Esophagus (tissue), 2 donors: Measurements from ENCODE around the gene GALNT9. TPM values are rescaled to one million over a fixed set of nuclear protein-coding genes. Genes with fewer than 3 reads are reported as not detected.
"Not testable (repeated sequence)": the region's sequence is repeated elsewhere in the genome, so short reads cannot be mapped to it uniquely, and the experiment has no call there.

ENCODE experiments used
- H3K27ac ChIP-seq, 2 donors: one replicate each; pipeline ENCODE4 v1.5.1; 2013; ENCODE audit warnings: low read depth in 2 of 2, mild to moderate bottlenecking in 2 of 2, inconsistent platforms in 1 of 2, low read length in 1 of 2, moderate library complexity in 1 of 2
- H3K27me3 ChIP-seq, 2 donors: one replicate each; pipeline ENCODE4 v1.6.1; 2013; ENCODE audit warnings: low read length in 2 of 2, control low read depth in 1 of 2, mild to moderate bottlenecking in 1 of 2; ENCODE audit not compliant: insufficient read depth in 2 of 2, control insufficient read depth in 1 of 2
- H3K36me3 ChIP-seq, 2 donors: one replicate each; pipeline ENCODE4 v1.6.1; 2013; ENCODE audit warnings: low read length in 1 of 2; ENCODE audit not compliant: control insufficient read depth in 2 of 2, insufficient read depth in 2 of 2
- H3K4me1 ChIP-seq, 2 donors: one replicate each; pipeline ENCODE4 v1.6.1; 2013; ENCODE audit warnings: low read length in 1 of 2; ENCODE audit not compliant: control insufficient read depth in 2 of 2, insufficient read depth in 2 of 2
- H3K4me3 ChIP-seq, 2 donors: one replicate each; pipeline ENCODE4 v1.5.1; 2013; ENCODE audit warnings: low read length in 2 of 2, mild to moderate bottlenecking in 2 of 2, low read depth in 1 of 2, moderate library complexity in 1 of 2
- H3K9me3 ChIP-seq, 2 donors: one replicate each; pipeline ENCODE4 v1.6.1; 2013; ENCODE audit warnings: mild to moderate bottlenecking in 2 of 2, low read depth in 1 of 2, low read length in 1 of 2, moderate library complexity in 1 of 2; ENCODE audit not compliant: control insufficient read depth in 2 of 2, insufficient read depth in 1 of 2
- WGBS, 2 donors: extraction: QIAGEN DNeasy Blood & Tissue Kit; methylation state at CpG; one replicate each; pipeline ENCODE4 v1.1.7; 2013; 5-methylcytosine and 5-hydroxymethylcytosine counted together
- polyA plus RNA-seq, 2 donors: library from polyadenylated mRNA; stranded (reverse); fragments of 200-250 nt; gene quantifications; one replicate each; pipeline ENCODE4 v1.2.3, GENCODE V29; 2013
- donor health status: healthy with polysubstance abuse.
- donor health status: Bipolar disorder and iron deficiency.

Gene GALNT9
- polyA plus RNA-seq, 2 donors, result not detected

- WGBS, 2 donors, result 65 to 66% methylated on average over 32 of the region's 32 CpGs
These were observed 21.2 kb downstream of the GALNT9 start for GRCh38 chr12:132307976-132308852.

DNA sequence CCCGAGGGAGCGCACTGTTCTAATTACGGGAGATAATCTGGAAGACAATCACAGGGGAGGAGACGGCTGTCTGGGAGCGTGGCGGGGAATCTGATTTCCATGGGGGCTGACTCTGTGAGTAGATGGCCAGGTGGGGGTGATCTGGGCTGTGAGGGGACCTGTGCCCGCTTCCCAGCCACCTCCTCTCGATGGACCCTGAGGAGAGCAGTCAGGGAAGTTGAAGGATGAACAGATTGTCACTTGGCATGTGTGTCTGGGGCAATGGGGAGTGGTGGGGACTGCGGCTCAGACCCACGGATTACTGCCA lies 22.6 kb downstream of the GALNT9 start:
- Histone ChIP-seq H3K4me3 (no peak overlapping the region), H3K9me3 (peaks cover 15 to 20% of the 10 kb centered on the region in 2 donors), H3K36me3 (no peaks in the 10 kb centered on the region), H3K4me1 (no peaks in the 10 kb centered on the region), H3K27ac (no peak overlapping the region), H3K27me3 (no peaks in the 10 kb centered on the region)
- WGBS, 2 donors, result 75 to 82% methylated on average over 10 of the region's 10 CpGs

More at GRCh38 chr12:132307976-132308852, 21.2 kb downstream of the GALNT9 start:
- no peaks in the 10 kb centered on the region for H3K36me3 ChIP-seq
- no peak overlapping the region for H3K4me3 ChIP-seq
- peaks cover 22 to 28% of the 10 kb centered on the region in 2 donors for H3K9me3 ChIP-seq
- H3K27ac ChIP-seq, result no peak overlapping the region
- no peaks in the 10 kb centered on the region for H3K27me3 ChIP-seq
- no peaks in the 10 kb centered on the region for H3K4me1 ChIP-seq

- no peak overlapping the region for H3K4me3 ChIP-seq
- H3K9me3 ChIP-seq, result peaks cover 11 to 16% of the 10 kb centered on the region in 2 donors
- no peak overlapping the region for H3K27ac ChIP-seq
- no peaks in the 10 kb centered on the region for H3K36me3 ChIP-seq
- no peaks in the 10 kb centered on the region for H3K4me1 ChIP-seq
- no peaks in the 10 kb centered on the region for H3K27me3 ChIP-seq
- WGBS, 2 donors, result 82 to 84% methylated on average over 51 of the region's 51 CpGs
These were observed 23.2 kb downstream of the GALNT9 start for GRCh38 chr12:132305991-132306884.

- H3K27me3 ChIP-seq, result no peaks in the 10 kb centered on the region
- 80 to 82% methylated on average over 14 of the region's 14 CpGs for WGBS, 2 donors
- peaks cover 9 to 11% of the 10 kb centered on the region in 2 donors for H3K9me3 ChIP-seq
- no peaks in the 10 kb centered on the region for H3K36me3 ChIP-seq
- no peak overlapping the region for H3K4me3 ChIP-seq
- no peak overlapping the region for H3K27ac ChIP-seq
- H3K4me1 ChIP-seq, result no peaks in the 10 kb centered on the region
These were observed 23.8 kb downstream of the GALNT9 start for GRCh38 chr12:132305560-132305966.

GRCh38 chr12:132304866-132305265 lies 24.5 kb downstream of the GALNT9 start:
- not testable (repeated sequence) for H3K4me1 ChIP-seq, H3K27me3 ChIP-seq, H3K27ac ChIP-seq, H3K4me3 ChIP-seq, H3K36me3 ChIP-seq, H3K9me3 ChIP-seq
- 68 to 73% methylated on average over 12 to 13 of the region's 28 CpGs for WGBS, 2 donors

- H3K9me3 ChIP-seq, H3K4me1 ChIP-seq, H3K27ac ChIP-seq, H3K27me3 ChIP-seq, H3K36me3 ChIP-seq, H3K4me3 ChIP-seq: not testable (repeated sequence)
- WGBS, 2 donors, result 71 to 89% methylated on average over 8 to 9 of the region's 30 CpGs
These were observed 25.5 kb downstream of the GALNT9 start for GRCh38 chr12:132303853-132304373.

- no peaks in the 10 kb centered on the region for H3K36me3 ChIP-seq
- H3K4me3 ChIP-seq, result no peak overlapping the region
- 71 to 72% methylated on average over 29 to 30 of the region's 30 CpGs for WGBS, 2 donors
- H3K4me1 ChIP-seq, result no peaks in the 10 kb centered on the region
- H3K27me3 ChIP-seq, result no peaks in the 10 kb centered on the region
- H3K27ac ChIP-seq, result no peak overlapping the region
- peaks cover 5 to 9% of the 10 kb centered on the region in 2 donors for H3K9me3 ChIP-seq
These were observed 26.7 kb downstream of the GALNT9 start for GRCh38 chr12:132302466-132303358.

- 63 to 67% methylated on average over 26 of the region's 26 CpGs for WGBS, 2 donors
- H3K9me3 ChIP-seq, result peaks cover 6 to 10% of the 10 kb centered on the region in 2 donors
- H3K36me3 ChIP-seq, result no peaks in the 10 kb centered on the region
- no peak overlapping the region for H3K27ac ChIP-seq
- H3K4me1 ChIP-seq, result no peaks in the 10 kb centered on the region
- no peak overlapping the region for H3K4me3 ChIP-seq
- no peaks in the 10 kb centered on the region for H3K27me3 ChIP-seq
These were observed 28.3 kb downstream of the GALNT9 start for GRCh38 chr12:132300789-132301722.
